ENCODE measurements around the gene MAGI1. TPM values are rescaled to one million over a fixed set of nuclear protein-coding genes. Genes with fewer than 3 reads are reported as not detected.

The MAGI1 gene
- total RNA-seq, 4 donors from 2014 or later: 7.6 to 42.9 (median 37.0) TPM

DNA sequence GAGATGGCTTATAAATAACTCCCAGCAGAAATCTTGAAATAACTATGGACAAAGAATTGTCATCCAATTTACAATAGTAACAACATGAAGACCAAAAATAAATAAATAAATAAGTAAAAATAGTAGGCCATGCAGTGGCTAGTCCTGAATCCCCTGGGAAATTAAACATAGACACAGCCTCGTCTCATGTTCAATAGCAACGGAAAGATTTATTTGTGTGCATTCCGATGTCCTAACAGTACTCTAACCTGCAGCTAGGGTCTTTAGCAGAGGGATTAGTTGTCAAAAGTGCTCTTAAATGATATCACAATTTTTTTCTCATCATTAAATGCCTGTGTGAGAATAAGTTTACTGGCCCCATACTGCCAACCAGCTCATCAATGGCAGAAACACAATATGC, 474.2 kb downstream of the MAGI1 start:
- Histone ChIP-seq H3K36me3 (no peaks in the 10 kb centered on the region), H3K4me1 (no peaks in the 10 kb centered on the region), H3K27ac (no peak overlapping the region), H3K27me3 (no peaks in the 10 kb centered on the region), H3K9me3 (no peaks in the 10 kb centered on the region), H3K4me3 (no peak overlapping the region)
- intact Hi-C loops (cut with DNase I; ENCODE audit: low total_unique reads): no loop called here
- DNase-seq: no peak
- TF ChIP-seq, protein P1, sequence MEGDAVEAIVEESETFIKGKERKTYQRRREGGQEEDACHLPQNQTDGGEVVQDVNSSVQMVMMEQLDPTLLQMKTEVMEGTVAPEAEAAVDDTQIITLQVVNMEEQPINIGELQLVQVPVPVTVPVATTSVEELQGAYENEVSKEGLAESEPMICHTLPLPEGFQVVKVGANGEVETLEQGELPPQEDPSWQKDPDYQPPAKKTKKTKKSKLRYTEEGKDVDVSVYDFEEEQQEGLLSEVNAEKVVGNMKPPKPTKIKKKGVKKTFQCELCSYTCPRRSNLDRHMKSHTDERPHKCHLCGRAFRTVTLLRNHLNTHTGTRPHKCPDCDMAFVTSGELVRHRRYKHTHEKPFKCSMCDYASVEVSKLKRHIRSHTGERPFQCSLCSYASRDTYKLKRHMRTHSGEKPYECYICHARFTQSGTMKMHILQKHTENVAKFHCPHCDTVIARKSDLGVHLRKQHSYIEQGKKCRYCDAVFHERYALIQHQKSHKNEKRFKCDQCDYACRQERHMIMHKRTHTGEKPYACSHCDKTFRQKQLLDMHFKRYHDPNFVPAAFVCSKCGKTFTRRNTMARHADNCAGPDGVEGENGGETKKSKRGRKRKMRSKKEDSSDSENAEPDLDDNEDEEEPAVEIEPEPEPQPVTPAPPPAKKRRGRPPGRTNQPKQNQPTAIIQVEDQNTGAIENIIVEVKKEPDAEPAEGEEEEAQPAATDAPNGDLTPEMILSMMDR (IDR thresholded peaks at IDR 0.05): no peak
- TF ChIP-seq POLR2A (IDR thresholded peaks at IDR 0.05): no peak

DNA sequence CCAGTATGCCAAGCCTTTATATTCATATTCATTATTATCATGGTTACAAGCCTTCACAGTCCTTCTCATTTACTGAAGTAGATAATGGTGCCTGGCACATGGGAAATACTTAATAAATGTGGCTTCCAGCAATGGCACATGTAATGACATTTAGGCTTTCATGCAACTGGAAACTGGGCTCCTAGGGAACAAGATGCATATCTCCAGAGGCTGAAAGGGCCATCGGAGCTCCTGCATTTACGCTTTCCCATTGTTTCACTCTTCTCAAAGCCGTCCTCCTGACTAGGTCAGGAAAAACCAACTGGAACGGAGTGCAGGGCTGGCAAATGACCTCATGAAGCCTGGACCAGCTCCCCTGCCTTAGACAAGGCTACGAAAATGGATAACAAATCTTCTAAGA, 474.9 kb downstream of the MAGI1 start:
- TF ChIP-seq, protein P1 (IDR thresholded peaks at IDR 0.05): no peak
- TF ChIP-seq POLR2A (IDR thresholded peaks at IDR 0.05): no peak
- no peak overlapping the region for H3K4me3 ChIP-seq
- no peaks in the 10 kb centered on the region for H3K27me3 ChIP-seq
- DNase-seq: no peak
- no peaks in the 10 kb centered on the region for H3K36me3 ChIP-seq
- no peaks in the 10 kb centered on the region for H3K4me1 ChIP-seq
- no peak overlapping the region for H3K27ac ChIP-seq
- no peaks in the 10 kb centered on the region for H3K9me3 ChIP-seq
- intact Hi-C loops (cut with DNase I; ENCODE audit: low total_unique reads): no loop called here

DNA sequence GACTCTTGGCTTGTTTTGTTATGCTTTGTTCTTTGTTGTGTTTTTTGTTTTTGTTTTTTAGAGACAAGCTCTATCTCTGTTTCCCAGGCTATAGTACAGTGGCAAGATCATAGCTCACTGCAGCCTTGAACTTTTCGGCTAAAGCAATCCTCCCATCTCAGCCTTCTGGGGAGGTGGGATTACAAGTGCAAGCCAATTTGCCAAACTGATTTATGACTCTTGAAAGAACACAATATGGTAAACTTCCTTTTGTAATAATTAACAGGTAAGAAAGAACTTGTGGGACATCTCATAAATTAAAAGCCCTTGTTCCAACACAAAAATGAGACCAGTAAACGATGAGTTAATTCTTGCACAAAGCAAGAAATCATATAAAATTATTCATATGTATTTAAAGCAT, 476.3 kb downstream of the MAGI1 start:
- intact Hi-C loops (cut with DNase I; ENCODE audit: low total_unique reads): no loop called here
- Histone ChIP-seq H3K36me3 (no peaks in the 10 kb centered on the region), H3K4me3 (no peak overlapping the region), H3K27me3 (no peaks in the 10 kb centered on the region), H3K4me1 (no peaks in the 10 kb centered on the region), H3K9me3 (no peaks in the 10 kb centered on the region), H3K27ac (no peak overlapping the region)
- no peak for TF ChIP-seq POLR2A (IDR thresholded peaks at IDR 0.05)
- TF ChIP-seq, protein P1 (IDR thresholded peaks at IDR 0.05): no peak
- DNase-seq: no peak

DNA sequence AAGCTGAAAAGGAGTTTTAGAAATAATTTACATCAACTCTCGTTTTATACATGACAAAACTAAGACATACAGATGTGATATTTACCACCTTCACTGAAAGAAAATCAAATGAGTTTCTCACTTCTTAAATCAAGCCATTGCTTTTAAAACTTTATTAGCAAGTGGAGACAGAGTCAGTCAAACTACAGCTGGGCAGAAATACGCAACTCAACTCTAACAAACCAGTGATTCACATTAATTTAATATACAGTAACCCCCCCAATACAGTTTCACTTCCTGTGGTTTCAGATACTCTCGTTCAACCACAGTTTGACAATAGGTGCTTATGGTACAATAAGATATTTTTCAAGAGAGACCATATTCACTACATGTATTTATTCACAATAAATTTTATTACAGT, 477.1 kb downstream of the MAGI1 start:
- TF ChIP-seq POLR2A (IDR thresholded peaks at IDR 0.05): no peak
- TF ChIP-seq, protein P1 (IDR thresholded peaks at IDR 0.05): no peak
- Histone ChIP-seq H3K27me3 (no peaks in the 10 kb centered on the region), H3K36me3 (no peaks in the 10 kb centered on the region), H3K4me1 (no peaks in the 10 kb centered on the region), H3K27ac (no peak overlapping the region), H3K9me3 (no peaks in the 10 kb centered on the region), H3K4me3 (no peak overlapping the region)
- DNase-seq: no peak
- intact Hi-C loops (cut with DNase I; ENCODE audit: low total_unique reads): no loop called here

DNA sequence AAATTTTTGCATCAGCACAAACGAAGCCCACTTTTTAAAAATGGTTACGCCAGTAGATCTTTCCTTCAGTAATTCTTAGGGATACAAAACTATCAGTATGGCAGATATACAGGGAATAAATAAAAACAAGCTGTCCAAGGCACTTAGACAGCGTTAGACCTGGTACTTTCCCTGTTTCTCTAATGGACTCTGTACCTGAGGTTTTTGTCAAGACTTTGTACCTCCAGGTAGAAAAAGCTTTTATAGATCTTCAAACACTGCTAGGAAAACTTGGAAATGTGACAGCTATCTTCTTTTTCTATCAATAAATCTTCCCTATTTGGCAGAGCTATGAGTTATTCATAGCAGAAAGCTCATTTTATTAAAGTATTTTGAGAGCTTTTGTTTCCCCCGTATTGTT, 477.8 kb downstream of the MAGI1 start:
- intact Hi-C loops (cut with DNase I; ENCODE audit: low total_unique reads): no loop called here
- H3K36me3 ChIP-seq: no peaks in the 10 kb centered on the region
- H3K9me3 ChIP-seq: no peaks in the 10 kb centered on the region
- no peak overlapping the region for H3K4me3 ChIP-seq
- H3K27ac ChIP-seq: no peak overlapping the region
- no peaks in the 10 kb centered on the region for H3K4me1 ChIP-seq
- no peak for TF ChIP-seq POLR2A (IDR thresholded peaks at IDR 0.05)
- TF ChIP-seq, protein P1 (IDR thresholded peaks at IDR 0.05): no peak
- H3K27me3 ChIP-seq: no peaks in the 10 kb centered on the region
- no peak for DNase-seq

Measured in uterus (tissue), 4 donors.